GM19452 (cell line): ENCODE measurements around the gene MAGI2.

Source experiments
- ATAC-seq: cut with Tn5 transposase; IDR thresholded peaks from one replicate; pipeline ENCODE4 v1.9.1; 2021; ENCODE audit not compliant: unreplicated experiment

Gene MAGI2

GRCh38 chr7:78842068-78842467 is 611.4 kb downstream of the MAGI2 start:
- ATAC-seq, result no peak

- no peak for ATAC-seq
Measured at GRCh38 chr7:78835897-78836296, 617.6 kb downstream of the MAGI2 start.

GRCh38 chr7:78828317-78828716 is 625.1 kb downstream of the MAGI2 start:
- ATAC-seq, result no peak

- ATAC-seq, result no peak
Measured at GRCh38 chr7:78803501-78804127, 649.9 kb downstream of the MAGI2 start.

- no peak for ATAC-seq
Measured at GRCh38 chr7:78794101-78794500, 659.4 kb downstream of the MAGI2 start.

GRCh38 chr7:78792624-78793023 is 660.8 kb downstream of the MAGI2 start:
- ATAC-seq, result no peak

- ATAC-seq, result no peak
Measured at GRCh38 chr7:78792006-78792405, 661.5 kb downstream of the MAGI2 start.

- ATAC-seq, result no peak
Measured at GRCh38 chr7:78788464-78788863, 665.0 kb downstream of the MAGI2 start.

- no peak for ATAC-seq
Measured at GRCh38 chr7:78787854-78788253, 665.6 kb downstream of the MAGI2 start.

GRCh38 chr7:78786055-78786454 is 667.4 kb downstream of the MAGI2 start:
- ATAC-seq, result no peak

GRCh38 chr7:78783179-78783962 is 670.1 kb downstream of the MAGI2 start:
- ATAC-seq, result no peak

GRCh38 chr7:78780560-78780959 is 672.9 kb downstream of the MAGI2 start:
- ATAC-seq, result no peak

- no peak for ATAC-seq
Measured at GRCh38 chr7:78779788-78780187, 673.7 kb downstream of the MAGI2 start.

GRCh38 chr7:78777829-78778228 is 675.6 kb downstream of the MAGI2 start:
- no peak for ATAC-seq

- ATAC-seq, result no peak
Measured at GRCh38 chr7:78770422-78771410, 682.8 kb downstream of the MAGI2 start.

GRCh38 chr7:78769481-78770101 is 683.9 kb downstream of the MAGI2 start:
- ATAC-seq, result peak; percentile 82

- no peak for ATAC-seq
Measured at GRCh38 chr7:78768859-78769258, 684.6 kb downstream of the MAGI2 start.

- ATAC-seq, result no peak
Measured at GRCh38 chr7:78765943-78766729, 687.3 kb downstream of the MAGI2 start.

GRCh38 chr7:78764571-78764970 is 688.9 kb downstream of the MAGI2 start:
- no peak for ATAC-seq

- no peak for ATAC-seq
Measured at GRCh38 chr7:78762625-78763024, 690.8 kb downstream of the MAGI2 start.
